Loucy (cell line): Measurements from ENCODE around the gene CACNA1C.

Experiments
- H2AFZ ChIP-seq: fragments of 200-600 bp; sonication (generic); 2 replicates; pipeline ENCODE4 v1.6.0; 2016; ENCODE audit warnings: antibody characterized with exemption, mild to moderate bottlenecking, low read length, moderate library complexity
- H3F3A ChIP-seq: fragments of 200-600 bp; 2 replicates; pipeline ENCODE4 v1.6.0; 2016; ENCODE audit warnings: antibody characterized with exemption, low read depth, mild to moderate bottlenecking
- H3K27me3 ChIP-seq: fragments of 200-600 bp; sonication (generic); 2 replicates; pipeline ENCODE4 v1.6.1; 2014; ENCODE audit warnings: low read length, mild to moderate bottlenecking; ENCODE audit not compliant: insufficient read depth, poor library complexity, severe bottlenecking
- H3K36me3 ChIP-seq: fragments of 200-600 bp; sonication (generic); 2 replicates; pipeline ENCODE4 v1.6.1; 2016; ENCODE audit warnings: low read length; ENCODE audit not compliant: insufficient read depth
- H3K4me1 ChIP-seq: fragments of 200-600 bp; sonication (generic); 2 replicates; pipeline ENCODE4 v1.5.1; 2014; ENCODE audit warnings: low read length, mild to moderate bottlenecking; ENCODE audit not compliant: insufficient read depth, poor library complexity, severe bottlenecking
- H3K4me2 ChIP-seq: fragments of 200-600 bp; sonication (generic); 2 replicates; pipeline ENCODE4 v1.6.0; 2014; ENCODE audit warnings: antibody characterized with exemption, low read length, low read depth, mild to moderate bottlenecking; ENCODE audit not compliant: poor library complexity, severe bottlenecking
- H3K4me3 ChIP-seq: fragments of 200-600 bp; sonication (generic); 2 replicates; pipeline ENCODE4 v1.5.1; 2014; ENCODE audit warnings: low read length, mild to moderate bottlenecking, mixed read lengths; ENCODE audit not compliant: poor library complexity, severe bottlenecking
- H3K79me2 ChIP-seq: fragments of 200-600 bp; sonication (generic); 2 replicates; pipeline ENCODE4 v1.6.1; 2014; ENCODE audit warnings: low read length; ENCODE audit not compliant: insufficient read depth
- H3K9ac ChIP-seq: fragments of 200-600 bp; sonication (generic); 2 replicates; pipeline ENCODE4 v1.6.0; 2014; ENCODE audit warnings: mild to moderate bottlenecking, low read depth, low read length, moderate library complexity; ENCODE audit not compliant: poor library complexity, severe bottlenecking
- H3K9me2 ChIP-seq: fragments of 200-600 bp; sonication (generic); replicated peaks from 2 replicates; pipeline ENCODE4 v1.6.1; 2016; ENCODE audit warnings: low read depth, low read length, mixed read lengths
- H3K9me3 ChIP-seq: fragments of 200-600 bp; sonication (generic); 2 replicates; pipeline ENCODE4 v1.6.1; 2014; ENCODE audit warnings: mild to moderate bottlenecking, antibody characterized with exemption, low read length, low read depth; ENCODE audit not compliant: insufficient read depth
- H4K20me1 ChIP-seq: fragments of 200-600 bp; sonication (generic); 2 replicates; pipeline ENCODE4 v1.6.0; 2014; ENCODE audit warnings: antibody characterized with exemption, low read length, mild to moderate bottlenecking; ENCODE audit not compliant: insufficient read depth, poor library complexity, severe bottlenecking
- CTCF ChIP-seq: fragments of 200-600 bp; sonication (generic); conservative IDR thresholded peaks from 2 replicates; pipeline ENCODE4 v1.5.1; 2014; ENCODE audit warnings: mild to moderate bottlenecking, antibody characterized with exemption, low read length
- EZH2phosphoT487 ChIP-seq: fragments of 200-600 bp; IDR thresholded peaks from 2 replicates; pipeline ENCODE4 v1.6.1; 2018; ENCODE audit warnings: antibody characterized with exemption, mild to moderate bottlenecking, moderate library complexity, borderline replicate concordance

The CACNA1C gene

DNA sequence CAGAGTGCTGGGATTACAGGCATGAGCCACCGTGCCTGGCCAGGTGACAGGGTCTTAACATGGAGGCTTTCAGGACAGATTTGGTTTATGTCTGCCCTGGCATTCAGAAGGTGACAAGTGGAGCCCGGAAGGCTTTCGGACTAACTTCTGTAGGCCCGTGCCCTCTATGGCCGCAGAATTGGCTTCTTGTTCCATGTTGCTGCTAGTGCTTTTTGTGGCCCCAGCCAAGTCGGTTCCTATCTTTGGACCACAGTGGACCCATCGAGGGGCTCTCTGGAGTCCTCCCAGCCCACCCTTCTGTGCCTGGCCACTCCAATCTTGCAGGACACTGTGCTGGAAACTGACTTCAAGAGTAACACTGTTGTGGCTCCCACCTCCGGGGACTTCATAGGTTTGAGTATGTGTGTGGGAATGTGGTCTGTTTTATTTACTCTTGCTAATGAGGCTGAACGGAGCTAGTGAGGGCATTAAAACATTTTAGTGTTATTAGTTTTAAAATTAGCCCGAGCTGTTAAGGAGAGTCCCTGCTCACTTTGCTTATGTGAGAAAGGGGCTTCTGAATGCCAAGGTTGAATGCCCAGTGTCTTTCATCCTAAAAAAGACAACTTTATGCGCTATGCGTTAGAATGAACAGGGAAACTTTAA, 245.9 kb downstream of the CACNA1C start:
- peaks cover 5% of the 10 kb centered on the region for H3K4me1 ChIP-seq
- no peaks in the 10 kb centered on the region for H3K9me3 ChIP-seq
- H2AFZ ChIP-seq, result no peak overlapping the region
- H3K9me2 ChIP-seq, result no peaks in the 10 kb centered on the region
- H3K36me3 ChIP-seq, result no peaks in the 10 kb centered on the region
- no peaks in the 10 kb centered on the region for H3K27me3 ChIP-seq
- H4K20me1 ChIP-seq, result no peaks in the 10 kb centered on the region
- H3F3A ChIP-seq, result no peaks in the 10 kb centered on the region
- H3K4me3 ChIP-seq, result no peak overlapping the region
- no peaks in the 10 kb centered on the region for H3K79me2 ChIP-seq
- no peak overlapping the region for H3K4me2 ChIP-seq
- TF ChIP-seq EZH2phosphoT487 (no peak), CTCF (no peak)
- H3K9ac ChIP-seq, result no peak overlapping the region

- H3K4me3 ChIP-seq, result no peak overlapping the region
- H3K9me2 ChIP-seq, result no peaks in the 10 kb centered on the region
- H3K9ac ChIP-seq, result no peak overlapping the region
- no peaks in the 10 kb centered on the region for H3K36me3 ChIP-seq
- TF ChIP-seq EZH2phosphoT487 (no peak), CTCF (no peak)
- H3F3A ChIP-seq, result no peaks in the 10 kb centered on the region
- no peaks in the 10 kb centered on the region for H3K9me3 ChIP-seq
- H3K4me1 ChIP-seq, result peaks cover 5% of the 10 kb centered on the region
- no peaks in the 10 kb centered on the region for H3K79me2 ChIP-seq
- no peak overlapping the region for H2AFZ ChIP-seq
- H4K20me1 ChIP-seq, result no peaks in the 10 kb centered on the region
- H3K27me3 ChIP-seq, result no peaks in the 10 kb centered on the region
- no peak overlapping the region for H3K4me2 ChIP-seq
Observed at GRCh38 chr12:2299206-2299605, 246.4 kb downstream of the CACNA1C start.

- no peaks in the 10 kb centered on the region for H3K27me3 ChIP-seq
- H3K4me3 ChIP-seq, result no peak overlapping the region
- no peaks in the 10 kb centered on the region for H3K36me3 ChIP-seq
Observed at GRCh38 chr12:2300168-2300567, 247.4 kb downstream of the CACNA1C start.

More at GRCh38 chr12:2300168-2300567, 247.4 kb downstream of the CACNA1C start:
- no peaks in the 10 kb centered on the region for H3K9me3 ChIP-seq
- H3K4me1 ChIP-seq, result peaks cover 5% of the 10 kb centered on the region
- no peak for TF ChIP-seq CTCF
- TF ChIP-seq EZH2phosphoT487, result no peak
- H4K20me1 ChIP-seq, result no peaks in the 10 kb centered on the region
- no peaks in the 10 kb centered on the region for H3F3A ChIP-seq
- no peak overlapping the region for H3K4me2 ChIP-seq
- no peaks in the 10 kb centered on the region for H3K9me2 ChIP-seq
- H3K9ac ChIP-seq, result no peak overlapping the region
- H3K79me2 ChIP-seq, result no peaks in the 10 kb centered on the region
- no peak overlapping the region for H2AFZ ChIP-seq
